ENCODE results near the gene LRRC8D.
A peak's percentile ranks its signal among the peaks of the same experiment; 100 is the strongest.
"Not testable (repeated sequence)": the region's sequence is repeated elsewhere in the genome, so short reads cannot be mapped to it uniquely, and the experiment has no call there.

The LRRC8D gene

GRCh38 chr1:89917353-89917752 is 96.5 kb downstream of the LRRC8D start:
- no peak for DNase-seq

GRCh38 chr1:89918127-89918793 is 97.4 kb downstream of the LRRC8D start:
- DNase-seq, result no peak

- no peak for DNase-seq
Observed at GRCh38 chr1:89918794-89919155, 97.9 kb downstream of the LRRC8D start.

GRCh38 chr1:89919174-89919573 is 98.3 kb downstream of the LRRC8D start:
- DNase-seq, result no peak

GRCh38 chr1:89922911-89923310 is 102.1 kb downstream of the LRRC8D start:
- DNase-seq, result no peak

GRCh38 chr1:89923517-89923916 is 102.7 kb downstream of the LRRC8D start:
- no peak for DNase-seq

- not testable (repeated sequence) for DNase-seq
Observed at GRCh38 chr1:89924075-89924474, 103.2 kb downstream of the LRRC8D start.

- DNase-seq, result no peak
Observed at GRCh38 chr1:89927049-89927448, 106.2 kb downstream of the LRRC8D start.

GRCh38 chr1:89927478-89927877 is 106.6 kb downstream of the LRRC8D start:
- no peak for DNase-seq

GRCh38 chr1:89928506-89928905 is 107.7 kb downstream of the LRRC8D start:
- no peak for DNase-seq

GRCh38 chr1:89929467-89930063 is 108.7 kb downstream of the LRRC8D start:
- DNase-seq, result no peak

- no peak for DNase-seq
Observed at GRCh38 chr1:89930579-89930978, 109.7 kb downstream of the LRRC8D start.

- no peak for DNase-seq
Observed at GRCh38 chr1:89931964-89932363, 111.1 kb downstream of the LRRC8D start.

GRCh38 chr1:89932598-89933364 is 111.9 kb downstream of the LRRC8D start:
- DNase-seq, result no peak

- DNase-seq, result no peak
Observed at GRCh38 chr1:89934461-89934860, 113.6 kb downstream of the LRRC8D start.

GRCh38 chr1:89935235-89935634 is 114.4 kb downstream of the LRRC8D start:
- DNase-seq, result peak in 4 of 14 donors; percentile 13 to 34 (median 24)

- DNase-seq, result no peak
Observed at GRCh38 chr1:89936694-89937093, 115.9 kb downstream of the LRRC8D start.

GRCh38 chr1:89938171-89939055 is 117.6 kb downstream of the LRRC8D start:
- peak in 1 of 14 donors; percentile 18 for DNase-seq

GRCh38 chr1:89939059-89939570 is 118.3 kb downstream of the LRRC8D start:
- DNase-seq, result peak in 12 of 14 donors; percentile 5 to 78 (median 54)

GRCh38 chr1:89939693-89940438 is 119.0 kb downstream of the LRRC8D start:
- peak in 5 of 14 donors; percentile 14 to 57 (median 43) for DNase-seq

GRCh38 chr1:89941110-89941766 is 120.4 kb downstream of the LRRC8D start:
- no peak for DNase-seq

Measured in C1 segment of cervical spinal cord (tissue), 14 donors.